Activated CD8-positive, alpha-beta memory T cell treated with anti-CD3 and anti-CD28 coated beads, Interleukin-2, amount 50 U/mL, for 24 hours (primary cell): ENCODE results near the gene PPP3CA.

Experiments used
- DNase-seq: peaks from one replicate; pipeline ENCODE4 v3.0.0-alpha.2; 2020; ENCODE audit errors: extremely low read depth

PPP3CA gene

GRCh38 chr4:101050088-101050836 lies 297.1 kb downstream of the PPP3CA start:
- no peak for DNase-seq

- DNase-seq = no peak
Measured at GRCh38 chr4:101049549-101050001, 297.8 kb downstream of the PPP3CA start.

GRCh38 chr4:101044766-101045165 lies 302.6 kb downstream of the PPP3CA start:
- DNase-seq = no peak

GRCh38 chr4:101042847-101043246 lies 304.5 kb downstream of the PPP3CA start:
- no peak for DNase-seq

- no peak for DNase-seq
Measured at GRCh38 chr4:101040776-101041175, 306.6 kb downstream of the PPP3CA start.

GRCh38 chr4:101039367-101039766 lies 308.0 kb downstream of the PPP3CA start:
- DNase-seq = no peak

GRCh38 chr4:101037938-101038413 lies 309.4 kb downstream of the PPP3CA start:
- DNase-seq = no peak

GRCh38 chr4:101037249-101037648 lies 310.1 kb downstream of the PPP3CA start:
- DNase-seq = no peak

- DNase-seq = no peak
Measured at GRCh38 chr4:101035487-101035886, 311.8 kb downstream of the PPP3CA start.

- no peak for DNase-seq
Measured at GRCh38 chr4:101033986-101034385, 313.3 kb downstream of the PPP3CA start.

- DNase-seq = no peak
Measured at GRCh38 chr4:101032541-101032940, 314.8 kb downstream of the PPP3CA start.

- DNase-seq = no peak
Measured at GRCh38 chr4:101031971-101032370, 315.4 kb downstream of the PPP3CA start.

GRCh38 chr4:101028886-101029285 lies 318.4 kb downstream of the PPP3CA start:
- no peak for DNase-seq

GRCh38 chr4:101027721-101028120 lies 319.6 kb downstream of the PPP3CA start:
- no peak for DNase-seq

- DNase-seq = no peak
Measured at GRCh38 chr4:101025755-101026154, 321.6 kb downstream of the PPP3CA start.

- DNase-seq = no peak
Measured at GRCh38 chr4:101022151-101023024, 324.9 kb downstream of the PPP3CA start.

- no peak for DNase-seq
Measured at GRCh38 chr4:101020956-101021355, 326.4 kb downstream of the PPP3CA start.

GRCh38 chr4:101019941-101020401 lies 327.4 kb downstream of the PPP3CA start:
- no peak for DNase-seq

GRCh38 chr4:101019313-101019712 lies 328.0 kb downstream of the PPP3CA start:
- DNase-seq = no peak

- no peak for DNase-seq
Measured at GRCh38 chr4:101018836-101019235, 328.5 kb downstream of the PPP3CA start.

GRCh38 chr4:101014417-101014816 lies 332.9 kb downstream of the PPP3CA start:
- DNase-seq = no peak

- no peak for DNase-seq
Measured at GRCh38 chr4:101010987-101011386, 336.3 kb downstream of the PPP3CA start.

GRCh38 chr4:101009471-101009870 lies 337.9 kb downstream of the PPP3CA start:
- DNase-seq = no peak
